ENCODE results near the gene SENP7.

The SENP7 gene

DNA sequence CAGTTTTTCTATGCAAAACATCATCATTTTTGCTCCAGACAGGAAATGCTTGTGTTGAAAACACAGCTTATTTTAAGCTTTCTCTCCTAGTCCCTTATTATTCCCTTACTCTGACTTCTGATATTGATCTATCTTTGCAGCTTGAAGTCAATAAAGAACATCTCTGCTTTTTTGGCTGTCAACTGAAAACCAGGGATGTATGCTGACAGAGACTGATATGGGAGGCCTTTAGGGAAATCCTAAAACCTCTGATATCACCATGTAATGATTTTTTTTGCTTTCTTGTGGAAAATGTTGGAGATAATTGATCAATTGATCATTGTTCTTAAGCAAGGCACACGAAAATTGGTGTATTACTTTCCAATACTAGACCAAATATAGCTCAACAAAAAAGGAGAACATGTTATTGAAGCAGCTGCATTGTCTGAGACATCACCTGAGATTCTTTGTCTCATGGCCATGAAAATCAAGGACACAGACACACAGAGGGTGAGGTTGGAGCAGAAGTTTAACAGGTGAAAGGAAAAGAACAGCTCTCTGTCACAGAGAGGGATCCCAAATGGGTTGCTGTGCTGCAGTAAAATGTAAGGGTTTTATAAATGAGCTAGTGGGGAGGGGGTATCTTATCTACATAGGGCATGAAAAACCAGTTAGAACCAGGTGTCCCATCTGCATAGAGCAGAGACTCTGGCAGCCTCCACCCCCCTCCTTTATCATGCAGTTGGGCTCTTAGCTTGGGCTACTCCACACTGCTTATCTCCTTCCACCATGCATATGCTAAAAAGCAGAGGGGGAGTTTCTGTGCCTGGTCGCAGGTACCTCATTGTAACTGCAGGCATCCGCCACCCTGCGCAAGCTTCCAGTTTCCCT lies 17.0 kb upstream of the SENP7 start:
- H3K27ac ChIP-seq = no peak overlapping the region
- no peak for DNase-seq
- TF ChIP-seq, protein P1, sequence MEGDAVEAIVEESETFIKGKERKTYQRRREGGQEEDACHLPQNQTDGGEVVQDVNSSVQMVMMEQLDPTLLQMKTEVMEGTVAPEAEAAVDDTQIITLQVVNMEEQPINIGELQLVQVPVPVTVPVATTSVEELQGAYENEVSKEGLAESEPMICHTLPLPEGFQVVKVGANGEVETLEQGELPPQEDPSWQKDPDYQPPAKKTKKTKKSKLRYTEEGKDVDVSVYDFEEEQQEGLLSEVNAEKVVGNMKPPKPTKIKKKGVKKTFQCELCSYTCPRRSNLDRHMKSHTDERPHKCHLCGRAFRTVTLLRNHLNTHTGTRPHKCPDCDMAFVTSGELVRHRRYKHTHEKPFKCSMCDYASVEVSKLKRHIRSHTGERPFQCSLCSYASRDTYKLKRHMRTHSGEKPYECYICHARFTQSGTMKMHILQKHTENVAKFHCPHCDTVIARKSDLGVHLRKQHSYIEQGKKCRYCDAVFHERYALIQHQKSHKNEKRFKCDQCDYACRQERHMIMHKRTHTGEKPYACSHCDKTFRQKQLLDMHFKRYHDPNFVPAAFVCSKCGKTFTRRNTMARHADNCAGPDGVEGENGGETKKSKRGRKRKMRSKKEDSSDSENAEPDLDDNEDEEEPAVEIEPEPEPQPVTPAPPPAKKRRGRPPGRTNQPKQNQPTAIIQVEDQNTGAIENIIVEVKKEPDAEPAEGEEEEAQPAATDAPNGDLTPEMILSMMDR (IDR thresholded peaks at IDR 0.05; ENCODE audit: low read depth, low read length) = no peak
- no peak overlapping the region for H3K4me3 ChIP-seq (ENCODE audit: low read depth, low read length)
- H3K27me3 ChIP-seq (ENCODE audit: insufficient read depth, low read depth, severe bottlenecking) = no peaks in the 10 kb centered on the region
- no peaks in the 10 kb centered on the region for H3K36me3 ChIP-seq
- H3K9me3 ChIP-seq (ENCODE audit: severe bottlenecking) = peaks cover 7% of the 10 kb centered on the region

DNA sequence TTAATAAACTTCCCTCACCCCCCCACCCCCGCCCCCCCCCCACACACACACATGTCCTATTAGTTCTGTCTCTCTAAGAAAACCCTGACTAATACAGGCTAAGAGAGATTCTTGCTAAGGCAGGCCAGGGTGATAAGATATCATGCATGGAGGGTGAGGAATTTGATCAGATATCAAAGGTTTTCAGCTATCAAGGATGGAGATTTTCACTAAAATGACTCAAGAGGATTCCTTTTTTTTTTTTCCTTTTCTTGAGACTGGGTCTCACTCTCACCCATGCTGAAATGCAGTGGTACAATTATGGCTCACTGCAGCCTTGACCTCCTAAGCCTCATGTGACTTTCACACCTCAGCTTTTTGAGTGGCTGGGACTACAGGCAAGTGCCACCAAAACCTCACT lies 14.9 kb upstream of the SENP7 start:
- no peak overlapping the region for H3K27ac ChIP-seq
- no peak overlapping the region for H3K4me3 ChIP-seq (ENCODE audit: low read depth, low read length)
- peaks cover 7% of the 10 kb centered on the region for H3K9me3 ChIP-seq (ENCODE audit: severe bottlenecking)
- DNase-seq = no peak
- H3K27me3 ChIP-seq (ENCODE audit: insufficient read depth, low read depth, severe bottlenecking) = no peaks in the 10 kb centered on the region
- TF ChIP-seq, protein P1 (IDR thresholded peaks at IDR 0.05; ENCODE audit: low read depth, low read length) = no peak
- no peaks in the 10 kb centered on the region for H3K36me3 ChIP-seq

DNA sequence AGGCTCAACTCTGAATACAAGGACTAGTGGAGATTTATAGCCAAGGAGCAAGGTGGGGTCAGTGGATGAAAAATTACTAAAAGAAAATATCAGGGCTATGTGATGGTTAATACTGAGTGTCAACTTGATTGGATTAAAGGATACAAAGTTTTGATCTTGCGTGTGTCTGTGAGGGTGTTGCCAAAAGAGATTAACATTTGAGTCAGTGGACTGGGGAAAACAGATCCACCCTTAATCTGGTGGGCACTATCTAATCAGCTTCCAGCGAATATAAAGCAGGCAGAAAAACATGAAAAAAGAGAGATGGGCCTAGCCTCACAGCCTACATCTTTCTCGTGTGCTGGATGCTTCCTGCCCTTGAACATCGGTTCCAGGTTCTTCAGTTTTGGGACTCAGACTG lies 14.4 kb upstream of the SENP7 start:
- TF ChIP-seq, protein P1 (IDR thresholded peaks at IDR 0.05; ENCODE audit: low read depth, low read length) = no peak
- H3K36me3 ChIP-seq = no peaks in the 10 kb centered on the region
- no peak overlapping the region for H3K4me3 ChIP-seq (ENCODE audit: low read depth, low read length)
- H3K27ac ChIP-seq = no peak overlapping the region
- peaks cover 7% of the 10 kb centered on the region for H3K9me3 ChIP-seq (ENCODE audit: severe bottlenecking)
- no peaks in the 10 kb centered on the region for H3K27me3 ChIP-seq (ENCODE audit: insufficient read depth, low read depth, severe bottlenecking)
- peak; percentile 45 for DNase-seq

DNA sequence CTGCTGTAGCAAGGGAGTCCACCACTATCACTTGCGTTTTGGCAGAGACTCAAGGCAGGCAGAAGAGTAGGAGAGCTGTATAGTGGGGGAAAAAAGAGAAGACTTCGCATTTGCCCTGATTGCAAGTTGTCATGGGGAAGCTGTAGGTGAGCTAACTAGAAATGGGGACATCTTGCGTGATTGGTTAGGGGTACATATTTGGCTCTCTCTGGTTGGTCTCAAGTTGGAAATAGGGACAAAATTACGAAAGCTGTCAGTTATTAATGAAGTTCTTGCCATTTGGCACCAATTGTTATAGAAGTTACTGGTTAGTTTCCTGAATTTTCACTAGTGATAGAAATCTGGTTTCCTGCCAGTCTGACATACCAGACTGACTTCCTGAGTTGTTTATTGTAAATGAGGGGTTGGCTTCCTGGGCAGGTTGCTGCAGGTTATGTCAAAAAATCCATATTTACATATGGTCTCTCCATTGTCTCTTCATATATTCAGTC lies 8.2 kb upstream of the SENP7 start:
- no peak overlapping the region for H3K27ac ChIP-seq
- H3K4me3 ChIP-seq (ENCODE audit: low read depth, low read length) = no peak overlapping the region
- TF ChIP-seq, protein P1 (IDR thresholded peaks at IDR 0.05; ENCODE audit: low read depth, low read length) = no peak
- no peaks in the 10 kb centered on the region for H3K36me3 ChIP-seq
- DNase-seq = no peak
- H3K27me3 ChIP-seq (ENCODE audit: insufficient read depth, low read depth, severe bottlenecking) = no peaks in the 10 kb centered on the region
- H3K9me3 ChIP-seq (ENCODE audit: severe bottlenecking) = no peaks in the 10 kb centered on the region

DNA sequence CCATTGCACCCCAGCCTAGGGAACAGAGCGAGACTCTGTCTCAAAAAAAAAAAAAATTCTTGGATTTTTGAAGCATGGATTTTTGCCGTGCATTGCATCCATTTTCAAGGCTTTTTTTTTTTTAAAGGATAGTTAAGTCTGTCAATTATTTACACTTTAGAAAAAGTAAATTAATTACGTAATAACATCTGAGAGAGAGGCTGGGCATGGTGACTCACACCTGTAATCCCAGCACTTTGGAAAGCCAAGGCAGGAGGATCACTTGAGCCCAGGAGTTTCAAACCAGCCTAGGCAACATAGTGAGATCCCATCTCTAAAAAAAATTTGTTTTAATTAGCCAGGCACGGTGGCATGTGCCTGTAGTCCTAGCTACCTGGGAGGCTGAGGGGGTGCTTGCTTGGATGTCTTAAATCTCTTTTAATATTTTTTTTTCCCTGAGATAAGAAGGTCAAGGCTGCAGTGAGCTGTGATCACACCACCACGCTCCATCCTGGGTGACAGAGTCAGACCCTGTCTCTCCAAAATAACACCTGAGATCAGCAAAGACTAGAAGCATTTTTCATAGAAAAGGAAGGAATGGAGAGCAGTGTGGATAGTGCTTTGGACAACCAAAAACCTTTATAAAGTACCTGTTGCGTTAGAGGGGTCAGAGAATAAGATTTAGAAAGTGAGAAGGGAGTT lies 6.8 kb upstream of the SENP7 start:
- Histone ChIP-seq H3K4me3 (ENCODE audit: low read depth, low read length) (no peak overlapping the region), H3K9me3 (ENCODE audit: severe bottlenecking) (no peaks in the 10 kb centered on the region), H3K27ac (no peak overlapping the region), H3K27me3 (ENCODE audit: insufficient read depth, low read depth, severe bottlenecking) (no peaks in the 10 kb centered on the region), H3K36me3 (no peaks in the 10 kb centered on the region)
- DNase-seq = no peak
- TF ChIP-seq, protein P1 (IDR thresholded peaks at IDR 0.05; ENCODE audit: low read depth, low read length) = no peak

Measured in WERI-Rb-1 (cell line).